GM18499 (cell line): ENCODE measurements around the gene FOXP1.

ENCODE experiments used
- ATAC-seq: cut with Tn5 transposase; IDR thresholded peaks from one replicate; pipeline ENCODE4 v1.9.1; 2021; ENCODE audit warnings: moderate number of reproducible peaks; ENCODE audit not compliant: insufficient read depth, unreplicated experiment

Gene FOXP1

DNA sequence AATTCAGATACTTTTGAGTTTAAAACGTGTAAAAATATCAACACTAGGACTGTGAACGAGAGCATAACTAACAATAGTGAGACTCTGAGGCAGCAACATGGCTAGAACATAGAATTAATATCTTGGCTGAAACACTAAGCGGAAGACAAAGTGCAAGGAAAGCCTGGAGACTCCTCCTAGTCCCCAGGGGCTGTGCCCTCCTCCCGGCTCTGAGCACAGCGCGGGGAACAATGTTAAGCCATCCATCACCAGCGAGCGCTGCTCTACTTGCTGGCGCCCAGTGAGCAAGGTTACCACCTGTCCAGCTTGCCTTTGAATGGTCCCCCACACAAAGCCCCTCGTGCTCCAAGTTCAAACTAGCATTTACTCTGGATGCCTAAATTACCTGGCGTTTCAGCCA is 436.9 kb downstream of the FOXP1 start:
- no peak for ATAC-seq

DNA sequence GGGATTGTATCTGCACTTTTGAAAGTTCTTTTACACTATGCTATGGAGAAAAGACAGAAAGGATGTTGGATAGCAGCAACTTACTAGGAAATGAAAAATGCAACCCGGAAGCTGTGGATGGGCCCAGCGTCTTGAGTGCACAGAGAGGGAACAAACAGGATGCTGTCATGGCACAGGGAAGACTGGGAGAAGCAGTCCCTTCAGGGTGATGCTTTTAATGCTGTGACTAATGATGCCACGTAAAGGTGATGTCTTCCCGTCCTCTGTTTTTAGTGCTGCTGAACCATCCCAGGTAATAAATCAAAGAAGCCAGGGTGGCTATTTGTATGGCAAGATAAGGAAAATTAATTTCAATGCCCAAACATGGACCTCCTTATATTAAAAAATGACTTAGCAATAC is 437.6 kb downstream of the FOXP1 start:
- no peak for ATAC-seq

DNA sequence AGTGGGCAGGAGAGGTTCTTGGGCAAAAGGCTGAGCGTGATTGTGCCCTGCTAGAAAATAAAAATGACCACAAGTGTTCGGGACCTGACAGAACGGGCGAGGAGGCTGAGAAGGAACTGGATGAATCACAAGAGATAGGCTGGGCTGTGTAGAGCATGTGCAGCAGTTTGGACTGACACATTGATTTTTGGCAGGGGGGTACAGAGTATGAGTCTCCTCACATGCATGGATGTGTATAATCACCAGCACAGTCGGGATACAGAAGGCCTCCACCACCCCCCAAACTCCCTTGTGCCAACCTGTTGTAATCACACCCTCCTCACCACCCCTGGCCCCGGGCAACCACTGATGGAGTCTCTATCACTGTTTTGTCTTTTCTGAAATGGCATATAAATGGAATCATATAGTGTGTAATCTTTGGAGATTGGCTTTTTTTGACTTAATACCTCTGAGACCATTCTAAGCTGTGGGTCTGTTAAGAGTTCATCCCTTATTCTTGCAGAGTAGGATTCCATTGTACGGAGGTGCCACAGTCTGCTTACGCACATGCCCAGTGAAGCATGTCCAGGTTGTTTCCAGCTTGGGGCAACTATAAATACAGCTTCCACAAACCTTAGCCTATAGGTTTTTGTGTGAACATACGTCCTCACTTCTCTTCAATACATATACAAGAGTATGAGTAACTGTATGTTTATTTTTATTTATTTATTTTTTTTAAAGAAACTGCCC is 438.8 kb downstream of the FOXP1 start:
- no peak for ATAC-seq

- no peak for ATAC-seq
Observed at GRCh38 chr3:71143493-71143892, 440.0 kb downstream of the FOXP1 start.

DNA sequence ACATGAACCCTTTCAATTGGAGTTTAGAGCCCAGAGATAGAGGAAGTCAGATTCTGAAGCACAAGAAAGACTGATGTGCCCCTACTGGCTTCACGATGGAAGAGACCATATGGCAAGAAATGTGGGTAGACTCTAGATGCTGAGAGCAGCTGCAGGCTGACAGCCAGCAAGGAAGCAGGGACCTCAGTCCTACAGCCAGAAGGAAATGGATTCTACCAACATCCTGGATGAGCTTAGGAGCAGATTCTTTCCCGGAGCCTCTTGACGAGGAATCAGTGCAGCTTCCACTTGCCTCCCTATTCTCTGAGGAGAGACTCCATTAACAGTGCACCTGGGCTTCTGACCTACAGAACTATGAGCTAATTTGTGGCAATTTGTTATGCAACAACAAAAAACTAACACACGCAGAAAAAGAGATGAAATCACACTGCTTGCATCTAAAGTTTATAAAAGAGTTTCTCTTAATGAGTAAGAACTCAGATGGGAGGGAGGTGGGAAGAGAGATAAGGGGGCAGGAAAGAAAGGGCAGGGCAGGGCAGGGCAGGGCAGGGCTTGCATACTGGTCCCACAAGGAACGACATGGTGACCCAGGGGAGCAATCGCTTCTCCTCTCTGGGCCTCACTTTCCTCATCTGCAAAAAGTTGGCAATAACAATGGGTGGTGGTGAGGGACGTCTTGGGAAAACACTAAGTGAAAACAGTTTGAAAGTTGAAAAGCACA is 440.9 kb downstream of the FOXP1 start:
- ATAC-seq = no peak

DNA sequence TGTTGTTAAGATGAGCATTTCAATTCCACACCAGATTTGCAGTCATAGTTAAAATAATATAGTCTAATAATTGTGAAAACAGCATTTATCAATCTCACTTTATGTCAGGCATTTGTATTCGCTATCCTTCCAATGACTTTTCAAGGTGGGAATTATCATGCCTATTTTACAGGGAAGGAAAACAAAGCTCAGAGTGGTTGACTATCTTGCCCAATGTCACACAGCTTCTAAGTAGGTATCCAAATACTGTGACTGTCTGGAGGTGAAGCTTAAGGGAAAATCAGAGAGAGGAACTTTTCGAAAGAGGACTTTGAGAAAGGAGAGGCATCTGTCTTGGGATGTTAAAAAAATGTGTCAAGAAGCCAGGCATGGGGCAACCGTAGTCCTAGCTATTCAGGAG is 443.1 kb downstream of the FOXP1 start:
- no peak for ATAC-seq

DNA sequence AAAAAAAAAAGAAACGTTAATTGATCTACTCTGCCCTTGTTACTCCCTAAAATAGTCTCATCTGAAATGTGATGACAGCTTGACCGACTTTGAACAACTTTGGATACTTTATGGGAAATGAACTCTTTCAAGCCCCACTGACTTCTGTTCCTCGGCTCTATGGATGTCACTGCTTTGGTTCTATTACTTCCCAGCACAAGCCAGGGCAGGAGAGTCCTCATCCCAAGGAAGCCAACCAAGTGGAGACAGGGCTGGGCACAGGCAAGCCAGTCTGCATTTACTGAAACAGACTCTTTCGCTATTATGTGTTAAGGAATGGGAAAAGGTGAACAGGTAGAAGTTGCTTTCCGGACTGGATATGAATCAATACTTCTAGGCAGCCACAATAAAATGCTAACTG is 444.0 kb downstream of the FOXP1 start:
- ATAC-seq = no peak

DNA sequence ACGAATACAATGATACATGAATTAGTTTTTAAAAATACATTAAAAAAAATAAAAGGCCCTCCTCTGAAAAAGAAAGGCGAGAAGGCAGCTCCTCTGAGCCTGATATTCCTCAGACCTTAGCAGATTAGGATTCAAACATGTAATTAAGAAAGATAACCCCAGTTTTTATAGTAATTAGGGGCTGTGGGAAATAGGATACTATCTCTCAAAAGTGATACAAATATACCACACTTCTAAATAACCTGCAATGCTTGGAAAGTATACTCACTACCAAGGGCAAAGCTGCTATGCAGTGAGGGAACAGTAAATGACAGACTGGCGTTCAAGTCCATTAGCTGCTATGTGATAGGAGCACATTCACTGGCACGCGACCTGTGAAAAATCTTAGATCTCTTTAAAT is 445.1 kb downstream of the FOXP1 start:
- no peak for ATAC-seq

GRCh38 chr3:71136276-71136675 is 447.3 kb downstream of the FOXP1 start:
- ATAC-seq = no peak

- no peak for ATAC-seq
Observed at GRCh38 chr3:71135373-71136088, 448.0 kb downstream of the FOXP1 start.

DNA sequence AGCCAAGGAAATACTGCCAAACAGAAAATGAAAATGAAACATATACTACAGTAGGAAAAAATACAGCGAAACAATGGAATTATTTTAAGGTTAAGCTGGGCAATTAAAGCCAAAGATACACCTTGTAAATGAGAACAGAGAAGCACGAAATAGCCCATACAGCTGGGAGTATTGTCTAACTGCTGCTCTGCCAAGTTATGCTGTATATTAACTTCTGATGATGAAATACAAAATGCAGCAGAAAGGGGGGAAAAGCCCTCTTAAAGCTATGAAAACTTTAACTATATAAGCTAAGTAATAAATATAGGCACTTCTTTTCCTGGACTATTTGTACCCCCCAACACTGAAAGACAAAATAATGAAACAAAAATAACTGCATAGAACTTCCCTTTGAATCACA is 449.0 kb downstream of the FOXP1 start:
- no peak for ATAC-seq

- no peak for ATAC-seq
Observed at GRCh38 chr3:71133865-71134264, 449.7 kb downstream of the FOXP1 start.

DNA sequence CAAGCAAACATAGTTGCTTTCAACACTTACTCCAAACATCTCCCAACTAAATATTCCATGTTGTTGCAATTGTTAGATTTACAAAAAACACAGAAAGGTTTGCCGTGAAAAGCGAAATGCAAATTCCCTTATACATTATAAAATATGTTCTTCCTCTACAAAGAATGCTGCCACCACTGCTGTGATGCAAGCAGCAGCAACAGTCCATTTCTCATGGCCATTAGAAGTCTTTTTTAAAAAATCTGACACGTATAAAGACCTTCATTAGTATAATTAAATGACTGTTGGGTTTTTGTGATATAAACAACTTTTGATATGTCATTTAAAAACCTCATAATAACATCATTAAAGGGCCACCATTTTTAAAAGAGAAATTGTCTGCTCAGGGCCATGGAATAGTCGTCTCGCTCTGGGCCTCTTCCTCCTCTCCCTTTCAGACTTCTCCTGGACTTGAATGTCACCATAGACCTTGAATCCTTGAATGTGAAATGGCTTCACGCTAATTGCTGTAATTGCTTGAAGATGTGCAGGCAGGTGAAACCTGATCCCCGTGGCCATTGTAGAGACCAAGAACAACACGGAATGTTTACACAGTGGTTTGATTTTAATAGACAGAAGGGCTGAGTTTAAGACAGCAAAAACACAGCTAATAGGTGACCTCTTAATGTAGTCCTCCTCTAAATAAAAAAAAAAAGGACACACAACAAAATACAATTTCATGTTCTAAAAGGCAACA is 450.4 kb downstream of the FOXP1 start:
- no peak for ATAC-seq

DNA sequence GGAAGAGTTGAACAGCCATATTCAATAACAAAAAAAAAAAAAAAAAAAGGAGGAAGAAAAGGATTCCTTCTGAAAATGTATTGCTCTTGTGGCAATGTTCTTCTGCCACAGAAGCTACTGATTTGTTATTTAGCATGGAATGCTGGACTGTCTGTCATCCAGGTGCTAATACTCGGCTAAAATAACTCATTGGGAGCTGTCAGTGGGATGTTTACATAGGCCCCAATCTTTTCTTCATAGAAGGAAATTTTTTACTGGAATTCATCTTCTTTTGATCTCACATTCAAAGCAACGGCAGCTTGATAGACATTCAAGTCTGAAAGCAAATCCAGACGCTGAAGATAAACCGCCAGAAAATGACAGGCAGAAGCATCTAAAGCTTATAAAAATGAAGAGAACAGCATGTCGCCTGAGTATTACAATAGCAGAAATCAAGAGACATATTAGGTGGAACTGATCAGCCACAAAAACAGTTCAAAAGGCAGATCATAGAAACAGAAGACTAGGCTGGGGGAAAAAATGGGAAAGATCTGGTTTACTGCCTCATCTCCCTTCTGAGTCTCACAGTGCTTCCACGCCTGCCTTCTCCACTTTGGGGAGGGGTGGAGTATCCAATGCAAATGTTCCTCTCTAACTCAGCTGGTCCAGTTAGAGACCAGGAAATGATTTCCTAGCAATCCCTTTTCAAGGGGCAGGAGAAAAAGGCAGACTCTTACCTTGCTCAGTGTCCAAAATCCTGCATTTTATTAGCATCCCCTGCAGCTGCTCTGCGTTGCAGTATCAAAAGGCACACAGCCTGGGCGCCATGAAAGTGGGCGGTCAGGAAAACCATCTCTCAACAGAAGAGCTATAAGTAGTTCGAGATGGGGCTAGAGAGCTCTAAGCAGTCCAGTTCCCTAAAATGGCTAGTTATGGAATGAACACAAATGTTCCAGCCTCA is 451.9 kb downstream of the FOXP1 start:
- no peak for ATAC-seq

DNA sequence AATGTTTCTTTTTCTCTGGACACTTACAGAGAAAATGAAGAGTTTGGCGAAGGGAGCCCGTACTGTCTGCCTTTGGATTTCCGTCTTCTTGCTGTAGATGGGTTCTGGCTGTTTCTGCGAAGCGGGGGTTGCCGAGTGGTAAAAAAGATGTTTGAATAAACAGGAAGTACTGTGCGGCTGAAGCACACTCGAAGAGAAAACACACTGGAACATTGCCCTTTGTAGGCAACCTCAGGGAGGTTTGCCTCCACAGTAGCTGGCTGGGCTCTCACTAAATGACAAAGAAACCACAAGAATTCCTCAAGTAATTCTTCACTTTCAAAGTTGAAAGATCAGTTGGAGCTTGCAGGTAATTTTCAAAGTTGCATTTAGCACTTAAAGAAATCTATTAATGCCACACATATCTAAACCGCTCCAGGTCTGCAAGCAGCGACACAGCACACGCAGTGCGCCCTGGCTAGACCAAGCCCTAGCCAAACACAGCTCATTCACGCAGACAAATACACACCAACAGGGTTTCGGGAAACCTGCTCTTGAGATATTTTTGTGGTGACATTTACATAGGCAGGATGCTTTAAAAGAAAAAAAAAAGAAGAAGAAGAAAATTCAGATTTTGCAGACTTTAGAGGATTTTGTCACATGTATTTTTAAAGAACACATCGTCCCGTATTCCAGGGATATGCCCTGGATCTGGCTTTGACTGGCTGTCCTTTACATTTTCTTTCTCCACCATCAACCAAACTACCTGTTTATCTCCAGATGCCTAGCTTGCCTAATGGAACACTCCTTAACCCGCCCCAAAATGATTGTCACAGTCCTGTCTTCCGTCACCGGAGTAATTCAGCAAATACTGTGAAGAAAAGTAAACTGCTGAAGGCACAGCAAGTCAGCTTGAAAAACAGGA is 452.8 kb downstream of the FOXP1 start:
- ATAC-seq = no peak

DNA sequence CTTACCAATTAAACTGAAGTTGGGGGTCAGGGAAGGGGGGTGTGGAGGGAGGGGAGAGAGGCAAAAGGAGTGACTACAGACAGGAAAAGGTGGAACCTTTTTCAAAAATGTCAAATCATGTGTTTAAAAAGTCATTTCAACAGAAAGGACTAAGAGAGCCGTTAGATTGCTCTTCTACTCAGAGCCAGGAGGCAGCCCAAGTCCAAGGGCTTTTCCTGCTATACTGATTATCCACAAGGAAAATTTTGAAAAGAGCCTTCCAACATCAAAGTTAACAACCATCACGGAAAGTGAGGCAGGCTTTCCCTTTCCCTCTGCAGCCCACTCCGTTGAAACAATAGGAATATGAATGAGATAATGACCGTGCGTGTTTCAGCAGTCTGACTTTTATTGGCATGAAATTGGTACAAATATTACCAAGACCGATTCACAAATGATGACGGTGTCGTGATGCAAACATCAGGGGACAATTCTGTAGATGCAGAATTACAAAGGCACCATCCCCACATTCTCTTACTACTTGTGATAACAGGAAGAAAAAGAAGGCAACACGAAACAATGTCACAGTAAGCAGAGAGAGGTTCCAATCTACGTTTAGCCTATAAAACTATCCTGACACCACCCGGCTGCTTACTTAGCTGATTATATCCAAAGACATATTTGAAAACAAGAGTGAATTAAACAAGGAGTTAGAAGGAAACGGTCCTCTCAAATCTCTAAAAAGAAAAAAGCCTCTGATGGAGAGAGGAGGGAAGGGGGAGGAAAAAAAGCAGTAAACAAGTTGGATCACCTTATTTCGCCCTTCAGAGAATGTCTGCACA is 453.7 kb downstream of the FOXP1 start:
- no peak for ATAC-seq

DNA sequence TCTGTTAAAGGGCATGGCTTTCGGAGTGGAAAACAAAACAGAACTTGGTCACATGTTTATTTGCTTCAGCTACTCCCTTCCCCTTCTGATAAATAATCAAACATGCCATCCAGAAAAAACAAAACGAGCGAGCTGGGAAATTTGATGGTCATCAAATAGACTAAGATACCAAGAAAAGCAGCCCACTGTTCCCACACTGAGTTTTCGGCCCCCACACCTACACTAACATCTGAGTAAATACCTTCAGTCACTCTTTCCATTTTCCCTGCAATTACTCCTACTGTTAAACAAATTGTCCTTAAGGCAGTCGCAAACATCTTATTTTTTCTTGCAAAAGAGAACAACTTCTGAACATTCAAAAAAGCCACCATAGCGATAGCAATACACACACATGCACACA is 454.6 kb downstream of the FOXP1 start:
- no peak for ATAC-seq

DNA sequence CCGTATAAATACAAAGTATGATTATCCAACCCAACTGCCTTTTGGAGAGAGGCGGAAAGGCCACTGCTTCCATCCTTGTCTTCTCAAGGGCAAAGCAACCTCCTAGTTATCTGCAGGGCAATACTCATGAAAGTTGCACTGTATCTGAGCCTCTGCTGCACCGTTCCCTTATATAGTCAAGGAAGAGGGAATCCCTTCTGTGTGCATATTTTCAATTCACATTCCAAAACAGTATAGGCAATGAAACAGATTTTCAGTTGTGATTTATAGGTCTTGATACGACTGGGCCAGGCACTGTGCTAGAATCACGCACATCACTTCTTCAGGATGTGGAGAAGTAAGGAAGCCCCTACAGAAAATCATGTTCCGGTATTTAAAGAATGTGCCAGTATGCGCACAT is 455.7 kb downstream of the FOXP1 start:
- no peak for ATAC-seq
